ENCODE measurements around the gene MVP.

DNA sequence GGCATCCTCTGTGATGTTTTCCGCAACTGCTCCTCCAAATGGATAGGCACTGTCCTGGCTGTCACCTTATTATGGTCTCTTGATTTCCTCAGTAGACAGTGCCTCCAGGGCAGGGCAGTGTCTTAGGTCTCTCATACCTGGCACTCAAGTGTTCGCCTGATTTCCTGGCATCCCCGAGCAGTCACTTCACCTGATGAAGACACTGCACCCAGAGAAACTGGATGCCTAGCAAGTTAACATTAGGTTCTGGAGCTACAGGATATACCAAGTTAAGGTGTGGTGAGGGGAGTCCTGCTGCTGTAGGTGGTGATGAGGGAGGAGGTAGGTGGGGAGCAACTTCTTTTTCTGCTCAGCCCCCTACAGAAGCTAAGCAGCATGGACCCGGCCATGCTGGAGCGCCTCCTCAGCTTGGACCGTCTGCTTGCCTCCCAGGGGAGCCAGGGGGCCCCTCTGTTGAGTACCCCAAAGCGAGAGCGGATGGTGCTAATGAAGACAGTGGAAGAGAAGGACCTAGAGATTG, 17.8 kb upstream of the MVP start:
- TF ChIP-seq, protein P1, sequence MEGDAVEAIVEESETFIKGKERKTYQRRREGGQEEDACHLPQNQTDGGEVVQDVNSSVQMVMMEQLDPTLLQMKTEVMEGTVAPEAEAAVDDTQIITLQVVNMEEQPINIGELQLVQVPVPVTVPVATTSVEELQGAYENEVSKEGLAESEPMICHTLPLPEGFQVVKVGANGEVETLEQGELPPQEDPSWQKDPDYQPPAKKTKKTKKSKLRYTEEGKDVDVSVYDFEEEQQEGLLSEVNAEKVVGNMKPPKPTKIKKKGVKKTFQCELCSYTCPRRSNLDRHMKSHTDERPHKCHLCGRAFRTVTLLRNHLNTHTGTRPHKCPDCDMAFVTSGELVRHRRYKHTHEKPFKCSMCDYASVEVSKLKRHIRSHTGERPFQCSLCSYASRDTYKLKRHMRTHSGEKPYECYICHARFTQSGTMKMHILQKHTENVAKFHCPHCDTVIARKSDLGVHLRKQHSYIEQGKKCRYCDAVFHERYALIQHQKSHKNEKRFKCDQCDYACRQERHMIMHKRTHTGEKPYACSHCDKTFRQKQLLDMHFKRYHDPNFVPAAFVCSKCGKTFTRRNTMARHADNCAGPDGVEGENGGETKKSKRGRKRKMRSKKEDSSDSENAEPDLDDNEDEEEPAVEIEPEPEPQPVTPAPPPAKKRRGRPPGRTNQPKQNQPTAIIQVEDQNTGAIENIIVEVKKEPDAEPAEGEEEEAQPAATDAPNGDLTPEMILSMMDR (IDR thresholded peaks at IDR 0.05), result no peak
- TF ChIP-seq POLR2A (IDR thresholded peaks at IDR 0.05) (no peak), POLR2AphosphoS5 (IDR thresholded peaks at IDR 0.05) (no peak), EP300 (IDR thresholded peaks at IDR 0.05) (no peak)

Data from sigmoid colon (tissue), 4 donors.